NCI-H2227 (cell line): ENCODE data around the gene DYNC1H1.
A peak's percentile ranks its signal among the peaks of the same experiment; 100 is the strongest.
"Not testable (repeated sequence)": the region's sequence is repeated elsewhere in the genome, so short reads cannot be mapped to it uniquely, and the experiment has no call there.

Source experiments
- DNase-seq: peaks from one replicate; lab custom pipeline; 2025; ENCODE audit not compliant: unreplicated experiment; lab: John Stamatoyannopoulos, UW

DYNC1H1 gene

GRCh38 chr14:101963656-101964296 is 597 bp upstream of the DYNC1H1 start:
- no peak for DNase-seq

- DNase-seq: peak; percentile 74
Observed at GRCh38 chr14:101965181-101965544, 790 bp downstream of the DYNC1H1 start.

GRCh38 chr14:101965770-101966722 is 1.7 kb downstream of the DYNC1H1 start:
- DNase-seq: peak; percentile 35

- DNase-seq: no peak
Observed at GRCh38 chr14:101966742-101967141, 2.4 kb downstream of the DYNC1H1 start.

- no peak for DNase-seq
Observed at GRCh38 chr14:101968186-101968585, 3.8 kb downstream of the DYNC1H1 start.

- DNase-seq: no peak
Observed at GRCh38 chr14:101969481-101969880, 5.1 kb downstream of the DYNC1H1 start.

- no peak for DNase-seq
Observed at GRCh38 chr14:101970830-101971400, 6.5 kb downstream of the DYNC1H1 start.

- DNase-seq: not testable (repeated sequence)
Observed at GRCh38 chr14:101971458-101971857, 7.1 kb downstream of the DYNC1H1 start.

- DNase-seq: no peak
Observed at GRCh38 chr14:101972126-101972866, 7.9 kb downstream of the DYNC1H1 start.

- no peak for DNase-seq
Observed at GRCh38 chr14:101973356-101973755, 9.0 kb downstream of the DYNC1H1 start.

GRCh38 chr14:101975231-101975630 is 10.9 kb downstream of the DYNC1H1 start:
- no peak for DNase-seq

GRCh38 chr14:101977311-101978071 is 13.1 kb downstream of the DYNC1H1 start:
- no peak for DNase-seq

- no peak for DNase-seq
Observed at GRCh38 chr14:101979666-101980065, 15.3 kb downstream of the DYNC1H1 start.

- DNase-seq: no peak
Observed at GRCh38 chr14:101980251-101980650, 15.9 kb downstream of the DYNC1H1 start.

- DNase-seq: no peak
Observed at GRCh38 chr14:101980700-101981099, 16.3 kb downstream of the DYNC1H1 start.

GRCh38 chr14:101982621-101983020 is 18.2 kb downstream of the DYNC1H1 start:
- DNase-seq: no peak

GRCh38 chr14:101984831-101985230 is 20.5 kb downstream of the DYNC1H1 start:
- DNase-seq: not testable (repeated sequence)

GRCh38 chr14:101985957-101986356 is 21.6 kb downstream of the DYNC1H1 start:
- no peak for DNase-seq

GRCh38 chr14:101986953-101987352 is 22.6 kb downstream of the DYNC1H1 start:
- DNase-seq: no peak

GRCh38 chr14:101988377-101988776 is 24.0 kb downstream of the DYNC1H1 start:
- DNase-seq: no peak
